HT1080 (cell line): Measurements from ENCODE around the gene PRRT3. TPM values are rescaled to one million over a fixed set of nuclear protein-coding genes. Genes with fewer than 3 reads are reported as not detected.
"Not testable (repeated sequence)": the region's sequence is repeated elsewhere in the genome, so short reads cannot be mapped to it uniquely, and the experiment has no call there.

Source experiments
- DNase-seq: peaks from one replicate; pipeline ENCODE4 v3.0.0-alpha.2; 2015; ENCODE audit warnings: low read depth
- total RNA-seq: library from RNA; depleted of rRNA; stranded (reverse); fragments of >200 nt; shearing (Covaris generic); gene quantifications from 2 replicates; pipeline ENCODE4 v1.2.3, GENCODE V29; 2014

The PRRT3 gene
- total RNA-seq, 1 experiment from 2014 or later = 1.3 TPM

DNA sequence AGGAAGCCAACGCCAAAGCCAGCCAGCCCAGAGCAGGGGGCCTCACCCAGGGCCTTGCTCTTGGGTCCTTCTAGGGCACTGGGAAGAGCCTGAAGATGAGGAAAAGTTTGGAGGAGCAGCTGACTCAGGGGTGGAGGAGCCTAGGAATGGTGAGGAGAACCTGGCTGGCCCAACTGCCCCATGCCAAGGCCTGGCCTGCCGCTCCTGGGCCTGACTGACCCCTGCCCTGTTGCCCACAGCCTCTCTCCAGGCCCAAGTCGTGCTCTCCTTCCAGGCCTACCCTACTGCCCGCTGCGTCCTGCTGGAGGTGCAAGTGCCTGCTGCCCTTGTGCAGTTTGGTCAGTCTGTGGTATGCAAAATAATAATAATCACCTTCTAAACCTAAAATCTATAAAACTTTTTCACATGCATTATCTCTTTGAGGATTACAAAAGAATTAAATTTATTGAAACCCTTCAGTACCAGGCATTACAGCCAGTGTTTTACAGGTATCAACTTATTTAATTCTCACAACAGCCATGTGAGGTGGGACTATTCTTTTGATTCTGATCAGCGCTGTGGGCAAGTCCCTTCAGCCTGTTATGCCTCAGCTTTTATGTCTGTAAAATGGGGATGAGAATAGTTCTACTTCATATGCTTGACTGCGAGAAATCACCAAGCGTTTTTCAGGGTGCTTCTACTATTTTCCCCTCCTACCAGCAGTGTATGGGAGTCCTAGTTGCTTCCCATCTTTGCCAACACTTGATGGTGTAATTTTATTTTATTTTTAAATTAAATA lies 33.8 kb downstream of the PRRT3 start:
- no peak for DNase-seq

DNA sequence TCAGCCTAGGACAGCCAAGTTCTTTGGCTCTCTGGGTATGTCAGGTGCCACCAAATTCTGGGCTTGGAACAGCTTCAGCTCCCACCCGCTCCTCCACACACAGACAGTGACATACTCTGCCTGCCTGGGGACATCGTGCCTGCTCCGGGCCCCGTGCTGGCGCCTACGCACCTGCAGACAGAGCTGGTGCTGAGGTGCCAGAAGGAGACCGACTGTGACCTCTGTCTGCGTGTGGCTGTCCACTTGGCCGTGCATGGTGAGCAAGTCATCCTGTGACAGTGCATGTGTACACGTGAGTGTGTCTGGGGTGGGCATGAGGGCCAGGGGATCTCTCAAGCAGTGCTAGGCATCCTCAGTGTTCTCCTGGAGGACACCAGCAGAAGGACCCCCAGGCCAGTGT lies 34.4 kb downstream of the PRRT3 start:
- no peak for DNase-seq

DNA sequence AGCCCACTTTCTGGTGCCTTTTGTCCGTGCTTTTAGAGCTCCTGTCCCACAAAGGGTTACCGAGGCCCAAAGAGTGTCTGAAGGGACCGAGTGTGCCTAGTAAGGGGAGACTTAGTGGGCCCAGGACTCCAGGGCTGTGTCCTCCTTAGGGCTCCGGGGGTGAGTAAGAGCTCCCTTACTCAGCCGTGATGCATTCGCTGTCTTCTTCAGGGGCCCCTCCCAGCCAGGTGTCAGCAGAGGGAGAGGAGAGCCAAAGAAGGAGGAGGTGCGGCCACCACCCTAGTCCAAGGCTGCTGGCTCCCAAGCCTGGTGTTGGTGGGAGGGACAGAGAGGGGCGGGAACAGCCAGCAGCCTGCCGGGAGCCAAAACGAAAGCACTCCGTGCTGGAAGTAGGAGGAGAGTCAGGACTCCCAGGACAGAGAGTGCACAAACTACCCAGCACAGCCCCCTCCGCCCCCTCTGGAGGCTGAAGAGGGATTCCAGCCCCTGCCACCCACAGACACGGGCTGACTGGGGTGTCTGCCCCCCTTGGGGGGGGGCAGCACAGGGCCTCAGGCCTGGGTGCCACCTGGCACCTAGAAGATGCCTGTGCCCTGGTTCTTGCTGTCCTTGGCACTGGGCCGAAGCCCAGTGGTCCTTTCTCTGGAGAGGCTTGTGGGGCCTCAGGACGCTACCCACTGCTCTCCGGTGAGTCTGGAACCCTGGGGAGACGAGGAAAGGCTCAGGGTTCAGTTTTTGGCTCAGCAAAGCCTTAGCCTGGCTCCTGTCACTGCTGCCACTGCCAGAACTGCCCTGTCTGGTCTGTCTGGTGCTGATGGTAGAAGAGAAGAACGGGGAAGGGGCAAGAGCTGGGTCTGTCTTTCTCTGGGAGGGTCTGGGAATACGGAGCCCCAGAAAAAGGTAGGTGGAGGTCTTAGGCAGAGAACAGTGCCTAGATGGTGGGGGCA lies 35.2 kb downstream of the PRRT3 start, which contains the start of gene IL17RC:
Gene IL17RC, plus strand, starts transcription at position 365 of the 947 bp plus-strand sequence. Its CDS starts 218 bp downstream, at position 583.
- peak; percentile 93 for DNase-seq

DNA sequence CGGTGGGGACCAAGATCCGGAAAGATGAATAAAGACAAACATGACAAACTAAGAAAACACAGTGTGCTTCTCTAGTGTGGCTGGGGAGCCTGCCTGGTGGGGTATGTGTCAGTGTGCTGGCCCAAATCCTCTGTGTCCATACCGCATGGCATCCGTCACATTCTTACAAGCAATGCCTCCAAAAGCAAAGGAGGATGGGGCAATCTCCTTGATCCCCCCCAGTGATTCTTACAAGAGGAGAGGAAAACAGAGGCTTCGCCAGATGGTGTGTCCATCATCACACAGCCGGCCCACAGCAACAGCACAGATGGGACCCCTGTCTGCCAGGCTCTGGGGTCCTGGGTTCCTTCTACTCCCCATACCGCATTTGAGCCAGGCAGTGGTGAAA lies 35.9 kb downstream of the PRRT3 start:
- DNase-seq = no peak

DNA sequence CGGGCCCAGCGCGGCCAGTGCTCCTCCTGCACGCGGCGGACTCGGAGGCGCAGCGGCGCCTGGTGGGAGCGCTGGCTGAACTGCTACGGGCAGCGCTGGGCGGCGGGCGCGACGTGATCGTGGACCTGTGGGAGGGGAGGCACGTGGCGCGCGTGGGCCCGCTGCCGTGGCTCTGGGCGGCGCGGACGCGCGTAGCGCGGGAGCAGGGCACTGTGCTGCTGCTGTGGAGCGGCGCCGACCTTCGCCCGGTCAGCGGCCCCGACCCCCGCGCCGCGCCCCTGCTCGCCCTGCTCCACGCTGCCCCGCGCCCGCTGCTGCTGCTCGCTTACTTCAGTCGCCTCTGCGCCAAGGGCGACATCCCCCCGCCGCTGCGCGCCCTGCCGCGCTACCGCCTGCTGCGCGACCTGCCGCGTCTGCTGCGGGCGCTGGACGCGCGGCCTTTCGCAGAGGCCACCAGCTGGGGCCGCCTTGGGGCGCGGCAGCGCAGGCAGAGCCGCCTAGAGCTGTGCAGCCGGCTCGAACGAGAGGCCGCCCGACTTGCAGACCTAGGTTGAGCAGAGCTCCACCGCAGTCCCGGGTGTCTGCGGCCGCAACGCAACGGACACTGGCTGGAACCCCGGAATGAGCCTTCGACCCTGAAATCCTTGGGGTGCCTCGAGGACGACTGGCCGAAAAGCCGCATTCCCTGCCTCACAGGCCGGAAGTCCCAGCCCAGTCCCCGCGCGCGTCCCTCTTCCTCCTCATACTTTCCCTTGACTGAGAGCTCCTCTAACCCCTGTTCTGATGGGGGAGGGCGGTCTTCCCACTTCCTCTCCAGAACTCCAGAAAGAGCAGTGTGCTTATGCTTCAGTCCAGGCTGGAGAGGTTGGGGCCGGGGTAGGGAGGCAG lies 36.7 kb downstream of the PRRT3 start:
- peak; percentile 26 for DNase-seq

DNA sequence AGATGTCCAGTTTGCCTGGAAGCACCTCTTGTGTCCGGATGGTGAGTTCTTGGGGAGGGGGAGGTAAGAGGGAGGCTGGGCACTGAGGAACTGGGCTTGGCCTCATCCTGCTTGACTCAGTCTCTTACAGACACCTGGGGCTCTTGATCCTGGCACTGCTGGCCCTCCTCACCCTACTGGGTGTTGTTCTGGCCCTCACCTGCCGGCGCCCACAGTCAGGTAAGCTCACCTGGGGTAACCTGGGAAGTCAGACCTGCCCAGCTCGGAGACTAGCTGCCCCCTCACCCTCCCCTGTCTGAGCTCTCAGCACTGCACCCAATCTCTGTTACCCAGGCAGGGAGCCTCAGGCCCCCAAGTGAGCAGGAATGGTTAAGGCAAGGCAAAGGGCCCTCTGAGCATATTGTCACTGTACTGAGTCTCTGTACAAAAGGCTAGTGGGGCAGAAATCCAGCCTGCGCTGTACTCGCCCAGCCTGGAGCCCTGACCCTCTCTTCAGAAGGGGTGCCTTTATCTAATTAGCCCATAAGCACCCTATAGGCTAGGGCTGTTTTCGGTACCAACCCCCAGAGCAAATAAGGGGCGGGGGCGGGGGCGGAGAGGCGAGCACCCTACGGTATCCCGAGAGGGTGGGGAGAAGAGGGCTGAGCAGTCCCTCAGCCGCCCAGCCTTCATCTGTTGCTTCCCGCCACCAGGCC lies 37.5 kb downstream of the PRRT3 start:
- no peak for DNase-seq

DNA sequence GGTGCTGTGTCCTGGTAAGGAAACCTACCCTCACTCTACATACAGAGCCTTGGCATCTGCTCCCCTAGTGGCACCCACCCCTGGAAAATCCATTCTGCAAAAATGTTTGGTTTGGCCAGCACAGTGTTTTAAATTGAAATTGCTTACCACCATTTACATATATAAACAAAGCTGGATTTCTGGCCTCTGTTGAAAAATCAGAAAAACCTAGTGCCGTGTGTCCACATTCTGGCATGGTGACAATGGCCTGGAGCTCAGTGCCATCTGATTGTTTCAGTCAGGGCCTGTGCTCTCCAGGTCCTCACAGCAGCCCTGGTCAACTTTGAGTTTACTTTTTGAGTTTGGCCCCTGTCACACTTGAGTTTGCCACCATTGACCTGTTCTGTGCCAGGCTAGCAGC lies 38.2 kb downstream of the PRRT3 start:
- DNase-seq = no peak

DNA sequence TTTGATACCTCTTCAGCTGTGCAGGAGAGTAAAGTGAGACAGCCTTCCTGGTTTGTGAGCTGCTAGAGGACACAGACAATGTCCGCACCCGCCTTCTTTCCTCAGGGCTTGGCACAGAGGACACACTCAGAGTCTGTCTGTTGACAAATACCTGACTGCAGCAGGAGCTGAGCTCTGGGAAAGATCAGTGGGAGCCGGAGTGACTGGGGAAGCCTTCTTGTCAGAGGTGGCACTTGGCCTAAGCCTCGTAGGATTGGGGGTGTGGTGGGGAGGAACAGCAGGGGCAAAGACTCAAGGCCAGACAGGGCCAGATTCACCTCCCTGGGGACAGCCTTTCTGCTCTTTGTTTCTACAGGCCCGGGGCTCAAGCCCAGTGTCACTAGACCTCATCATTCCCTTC lies 38.6 kb downstream of the PRRT3 start:
- DNase-seq = no peak

DNA sequence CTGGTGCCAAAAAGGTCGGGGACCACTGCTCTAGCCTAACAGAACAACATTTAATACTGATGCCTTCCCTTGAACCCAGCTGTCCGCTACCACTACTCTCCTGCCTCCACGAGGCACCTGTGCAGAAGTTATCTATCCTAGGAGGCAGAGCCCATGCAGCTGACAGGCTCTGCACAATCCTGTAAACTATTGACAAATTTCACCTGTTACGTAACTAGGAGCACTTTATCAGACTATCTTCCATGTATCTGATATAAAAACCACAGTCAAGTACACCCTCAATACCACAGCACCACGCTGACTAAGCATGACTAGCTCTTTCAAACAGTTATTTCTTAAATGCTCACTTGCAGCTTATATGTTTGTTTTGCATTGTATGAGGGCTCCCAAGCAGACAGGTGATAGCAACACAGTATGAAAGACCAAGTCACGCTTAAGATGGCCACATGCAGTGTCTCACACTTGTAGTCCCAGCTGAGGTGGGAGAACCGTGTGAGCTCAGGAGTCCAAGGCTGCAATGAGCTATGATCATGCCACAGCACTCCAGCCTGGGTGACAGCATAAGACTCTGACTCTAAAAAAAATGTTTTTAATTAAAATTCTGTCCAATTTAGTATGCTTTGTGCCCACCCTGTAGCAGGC lies 39.8 kb downstream of the PRRT3 start:
- DNase-seq = peak; percentile 67

DNA sequence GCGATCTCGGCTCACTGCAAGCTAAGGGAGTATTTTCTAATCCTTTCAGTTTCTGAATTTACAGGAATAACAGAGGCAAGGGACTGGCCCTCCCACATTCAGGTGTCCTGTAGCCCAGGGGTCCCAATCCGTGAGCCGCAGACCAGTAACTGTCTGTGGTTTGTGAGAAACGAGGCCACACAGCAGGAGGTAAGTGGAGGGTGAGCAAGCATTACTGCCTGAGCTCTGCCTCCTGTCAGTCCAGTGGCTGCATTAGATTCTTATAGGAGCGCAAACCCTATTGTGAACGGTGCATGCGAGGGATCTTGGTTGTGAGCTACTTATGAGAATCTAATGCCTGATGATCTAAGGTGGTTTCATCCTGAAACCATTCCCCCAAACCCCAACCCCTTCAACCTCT lies 40.3 kb downstream of the PRRT3 start:
- no peak for DNase-seq

DNA sequence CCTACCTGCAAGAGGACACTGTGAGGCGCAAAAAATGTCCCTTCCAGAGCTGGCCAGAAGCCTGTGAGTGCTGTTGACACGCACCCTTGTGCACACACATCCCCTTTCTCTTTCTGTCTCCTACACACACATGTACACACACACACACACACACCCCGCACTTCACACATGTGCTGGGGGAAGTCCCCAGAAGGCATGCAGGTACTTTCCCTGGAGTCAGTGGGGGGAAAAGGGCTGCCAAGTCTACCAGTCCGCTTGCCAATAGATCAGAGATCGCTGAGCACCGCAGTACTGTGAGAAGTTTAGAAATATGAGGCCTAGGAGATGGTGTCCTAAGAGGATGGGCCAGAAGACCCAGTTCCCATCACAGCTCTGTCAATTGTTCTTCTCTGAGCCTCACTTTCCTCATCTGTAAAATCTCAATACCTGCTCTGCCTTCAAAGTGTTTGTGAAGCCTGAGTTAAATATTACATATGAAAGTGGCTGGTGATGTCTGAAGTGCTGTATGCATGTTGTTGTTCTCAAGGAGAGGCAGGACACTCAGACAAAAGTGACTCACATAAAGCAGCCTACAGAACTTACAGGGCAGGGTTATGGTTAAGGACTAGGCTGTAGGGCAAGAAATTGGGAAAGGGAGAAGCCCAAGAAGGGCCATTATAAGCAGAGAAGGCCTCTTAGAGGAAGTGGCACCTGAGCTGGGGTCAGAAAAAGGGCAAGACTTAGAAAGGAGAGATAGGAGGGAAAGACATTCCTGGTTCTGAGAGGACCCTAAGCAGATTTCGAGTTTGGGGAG lies 42.8 kb downstream of the PRRT3 start:
- DNase-seq = no peak

DNA sequence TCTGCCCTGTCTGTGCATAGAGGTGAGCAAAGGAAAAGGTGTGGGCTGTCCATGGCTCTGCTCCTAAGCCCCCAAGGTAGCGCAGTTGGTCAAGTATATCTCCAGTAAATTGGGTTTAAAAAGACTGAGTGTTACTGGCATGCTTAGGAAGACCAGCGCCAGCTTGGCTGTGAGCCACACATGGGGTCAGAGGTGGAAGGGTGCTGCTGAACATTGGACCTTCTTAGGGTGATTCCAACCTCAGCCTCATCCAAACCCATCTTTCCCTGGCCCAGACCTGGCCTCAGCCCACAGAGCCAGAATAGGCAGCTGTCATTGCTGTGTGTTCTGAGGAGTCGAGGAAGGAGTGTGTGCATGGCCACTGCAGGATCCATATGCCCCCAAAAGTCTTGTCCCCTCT lies 43.9 kb downstream of the PRRT3 start:
- no peak for DNase-seq

DNA sequence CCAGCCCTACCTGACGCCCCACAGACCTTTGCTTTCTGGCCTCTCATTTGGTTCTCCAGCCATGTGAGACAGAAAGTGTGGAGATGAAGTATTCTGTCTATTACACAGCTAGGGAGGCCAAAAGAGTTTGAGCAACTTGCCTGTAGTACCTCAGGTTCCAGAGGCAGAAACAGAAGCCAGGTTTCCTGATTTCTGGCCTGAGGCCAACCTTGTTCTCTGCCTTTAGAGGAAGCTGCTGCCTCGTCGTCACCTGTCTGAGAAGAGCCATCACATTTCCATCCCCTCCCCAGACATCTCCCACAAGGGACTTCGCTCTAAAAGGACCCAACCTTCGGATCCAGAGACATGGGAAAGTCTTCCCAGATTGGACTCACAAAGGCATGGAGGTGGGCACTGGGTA lies 45.7 kb downstream of the PRRT3 start:
- DNase-seq = no peak

DNA sequence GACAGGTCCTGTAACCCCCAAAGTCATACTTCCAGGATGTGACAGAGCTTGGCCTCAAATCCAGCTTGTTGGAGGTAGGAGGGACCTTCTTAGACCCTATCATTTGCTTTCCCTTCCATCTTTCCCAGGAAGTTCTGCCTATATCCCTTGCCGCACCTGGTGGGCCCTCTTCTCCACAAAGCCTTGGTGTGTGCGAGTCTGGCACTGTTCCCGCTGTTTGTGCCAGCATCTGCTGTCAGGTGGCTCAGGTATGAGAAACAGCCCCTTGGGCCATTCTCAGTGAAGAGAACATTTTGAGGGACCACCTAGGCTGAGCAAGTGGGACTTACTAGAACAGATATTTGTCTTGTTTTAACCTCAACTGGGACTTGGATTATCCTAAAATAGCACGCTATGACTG lies 48.3 kb downstream of the PRRT3 start:
- no peak for DNase-seq

DNA sequence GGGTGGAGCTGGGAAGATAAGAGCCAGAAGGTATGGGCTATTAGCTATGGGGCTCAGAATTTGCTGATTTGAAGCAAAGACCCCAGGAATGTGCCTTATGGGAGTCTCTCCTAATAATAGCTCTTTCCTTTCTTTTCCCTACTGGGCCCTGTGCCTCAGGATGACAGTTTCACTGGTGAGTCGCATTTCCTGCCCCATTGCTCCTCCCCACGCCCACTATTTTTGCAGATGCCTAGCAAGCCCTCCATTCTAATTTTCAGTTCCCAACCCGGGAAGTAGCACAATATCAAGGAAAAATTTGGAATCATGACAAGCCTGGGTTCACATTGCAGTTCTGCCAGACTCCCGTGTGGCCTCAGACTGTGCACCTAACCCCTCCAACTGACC lies 49.0 kb downstream of the PRRT3 start:
- peak; percentile 63 for DNase-seq

DNA sequence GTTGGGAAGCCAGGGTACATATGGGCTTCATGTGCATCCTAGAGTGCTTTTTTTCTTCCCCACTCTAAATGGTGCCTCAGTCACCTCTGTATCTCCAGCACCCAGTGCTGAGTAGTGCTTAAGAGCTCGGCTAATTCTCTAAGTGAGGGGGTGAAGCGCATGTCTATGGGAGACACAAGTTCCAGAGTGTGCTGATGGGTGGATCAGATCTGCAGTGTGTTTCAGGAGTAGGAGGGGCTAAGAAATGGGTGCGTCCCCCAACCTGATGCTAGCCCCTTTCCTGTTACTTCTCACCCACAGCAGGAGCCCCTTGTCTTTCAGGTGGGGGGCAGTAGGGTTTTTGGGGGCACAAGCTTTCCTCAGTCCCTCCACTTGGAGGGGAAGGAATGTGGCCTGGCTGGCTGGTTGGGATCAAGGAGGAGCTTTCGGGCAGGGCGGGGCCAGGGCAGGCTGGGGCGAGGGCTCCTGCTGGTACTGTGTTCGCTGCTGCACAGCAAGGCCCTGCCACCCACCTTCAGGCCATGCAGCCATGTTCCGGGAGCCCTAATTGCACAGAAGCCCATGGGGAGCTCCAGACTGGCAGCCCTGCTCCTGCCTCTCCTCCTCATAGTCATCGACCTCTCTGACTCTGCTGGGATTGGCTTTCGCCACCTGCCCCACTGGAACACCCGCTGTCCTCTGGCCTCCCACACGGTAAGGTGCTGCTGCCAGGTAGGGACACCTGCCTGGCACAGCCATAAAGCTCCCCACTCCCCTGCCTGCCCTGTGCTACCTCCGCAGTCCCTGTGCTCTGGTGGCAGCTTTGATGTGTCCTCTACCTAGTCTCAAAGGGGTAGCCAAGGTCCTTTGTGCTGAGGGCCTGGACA lies 49.6 kb downstream of the PRRT3 start, which contains the start of gene IL17RE:
Gene IL17RE, plus strand, starts transcription at position 477 of the 866 bp plus-strand sequence. Its CDS starts 85 bp downstream, at position 562.
- DNase-seq = no peak

DNA sequence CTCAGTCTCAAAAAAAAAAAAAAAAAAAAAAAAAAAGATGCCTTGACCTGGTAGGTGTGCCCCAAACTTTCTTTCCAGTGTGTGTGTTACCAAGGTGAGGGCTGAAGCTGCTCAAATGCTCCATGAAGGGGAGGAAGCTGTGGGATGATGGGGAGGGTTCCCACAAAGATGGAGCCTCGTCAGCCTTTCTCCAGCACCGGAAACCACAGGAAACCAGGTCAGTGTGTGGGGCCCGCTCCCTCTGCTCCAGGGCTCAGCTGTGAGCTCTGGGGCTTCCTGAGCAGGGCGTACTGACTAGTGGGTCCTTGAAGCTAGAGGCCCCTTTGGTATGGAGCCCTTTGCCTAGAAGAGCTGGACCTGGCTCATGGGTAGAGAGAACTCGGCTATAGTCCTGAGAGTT lies 50.2 kb downstream of the PRRT3 start:
- peak; percentile 67 for DNase-seq

DNA sequence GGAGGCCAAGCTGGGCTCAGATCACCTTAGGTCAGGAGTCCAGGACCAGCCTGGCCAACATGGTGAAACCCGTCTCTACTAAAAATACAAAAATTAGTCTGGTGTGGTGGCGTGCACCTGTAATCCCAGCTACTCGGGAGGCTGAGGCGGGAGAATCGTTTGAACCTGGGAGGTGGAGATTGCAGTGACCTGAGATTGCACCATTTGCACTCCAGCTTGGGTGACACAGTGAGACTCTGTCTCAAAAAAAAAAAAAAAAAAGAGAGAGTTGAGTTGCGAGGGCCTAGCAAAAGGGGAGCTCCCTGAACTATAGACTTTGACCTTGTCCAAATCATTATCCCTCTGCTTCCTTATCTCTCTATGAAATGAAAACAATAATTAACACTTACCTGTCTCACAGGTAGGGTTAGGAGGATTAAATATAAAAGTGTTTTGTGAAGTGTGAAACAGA lies 51.2 kb downstream of the PRRT3 start:
- not testable (repeated sequence) for DNase-seq
